Measurements from ENCODE around the gene POLR1A.

- no peak for TF ChIP-seq CTCF (IDR thresholded peaks at IDR 0.05)
- TF ChIP-seq ELK1 (IDR thresholded peaks at IDR 0.05; ENCODE audit: low read depth, low read length): no peak
- TF ChIP-seq POLR2A (IDR thresholded peaks at IDR 0.05; ENCODE audit: low read length): no peak
Measured at GRCh38 chr2:86142436-86143257, 37.0 kb upstream of the POLR1A start.

All from A549 (cell line).